Measurements from ENCODE around the gene TULP3. TPM values are rescaled to one million over a fixed set of nuclear protein-coding genes. Genes with fewer than 3 reads are reported as not detected.
A peak's percentile ranks its signal among the peaks of the same experiment; 100 is the strongest.

Gene TULP3
- total RNA-seq, 4 donors from 2014 or later = 34.3 to 41.6 (median 37.6) TPM

- Histone ChIP-seq H3K4me1 (peaks cover 0 to 14% (median 0%) of the 10 kb centered on the region in 4 donors), H3K36me3 (peaks cover 0 to 8% (median 0%) of the 10 kb centered on the region in 3 donors), H3K27ac (no peak within 1 kb of the TSS), H3K9me3 (no peaks in the 10 kb centered on the region), H3K27me3 (no peaks in the 10 kb centered on the region), H3K4me3 (no peak within 1 kb of the TSS)
- WGBS, 2 donors = 72 to 79% methylated on average over 3 of the region's 3 CpGs
- TF ChIP-seq POLR2A (IDR thresholded peaks at IDR 0.05) (no peak), CTCF (IDR thresholded peaks at IDR 0.05) (no peak), EP300 (IDR thresholded peaks at IDR 0.05) (no peak)
- DNase-seq (ENCODE audit: low spot score in 2 of 2) = no peak
These were observed 33.7 kb upstream of the TULP3 start, which contains the start of gene TEX52 for GRCh38 chr12:2857021-2857431. TEX52 (minus strand) TSS chr12:2857039; CDS start chr12:2857026, 13 bp downstream.

- TF ChIP-seq POLR2A (IDR thresholded peaks at IDR 0.05) (no peak), EP300 (IDR thresholded peaks at IDR 0.05) (no peak), CTCF (IDR thresholded peaks at IDR 0.05) (no peak)
- whole genome bisulfite sequencing, 2 donors = 88% methylated on average over 7 of the region's 7 CpGs
These were observed 33.1 kb upstream of the TULP3 start for GRCh38 chr12:2857576-2857975.

GRCh38 chr12:2858334-2858733, 32.4 kb upstream of the TULP3 start:
- H3K27me3 ChIP-seq = no peaks in the 10 kb centered on the region
- no peak for TF ChIP-seq CTCF (IDR thresholded peaks at IDR 0.05)
- no peak for TF ChIP-seq POLR2A (IDR thresholded peaks at IDR 0.05)
- TF ChIP-seq EP300 (IDR thresholded peaks at IDR 0.05) = no peak
- peak overlapping the region in 2 of 4 donors; percentile 52 to 55 for H3K27ac ChIP-seq
- no peak for DNase-seq (ENCODE audit: low spot score in 2 of 2)
- peaks cover 0 to 5% (median 0%) of the 10 kb centered on the region in 4 donors for H3K4me1 ChIP-seq
- peaks cover 0 to 11% (median 0%) of the 10 kb centered on the region in 3 donors for H3K36me3 ChIP-seq
- no peak overlapping the region for H3K4me3 ChIP-seq
- H3K9me3 ChIP-seq = no peaks in the 10 kb centered on the region
- WGBS, 2 donors = 81 to 97% methylated on average over 2 of the region's 2 CpGs

More at GRCh38 chr12:2857576-2857975, 33.1 kb upstream of the TULP3 start:
- Histone ChIP-seq H3K4me1 (peaks cover 0 to 12% (median 0%) of the 10 kb centered on the region in 4 donors), H3K4me3 (no peak overlapping the region), H3K27me3 (no peaks in the 10 kb centered on the region), H3K9me3 (no peaks in the 10 kb centered on the region), H3K27ac (no peak overlapping the region), H3K36me3 (peaks cover 0 to 8% (median 0%) of the 10 kb centered on the region in 3 donors)
- no peak for DNase-seq (ENCODE audit: low spot score in 2 of 2)

- DNase-seq (ENCODE audit: low spot score in 2 of 2) = no peak
- Histone ChIP-seq H3K4me1 (no peaks in the 10 kb centered on the region), H3K4me3 (no peak overlapping the region), H3K9me3 (no peaks in the 10 kb centered on the region), H3K27ac (peak overlapping the region in 2 of 4 donors; percentile 52 to 55), H3K36me3 (peaks cover 0 to 11% (median 0%) of the 10 kb centered on the region in 3 donors), H3K27me3 (no peaks in the 10 kb centered on the region)
- TF ChIP-seq EP300 (IDR thresholded peaks at IDR 0.05) (no peak), POLR2A (IDR thresholded peaks at IDR 0.05) (no peak), CTCF (IDR thresholded peaks at IDR 0.05) (no peak)
- WGBS, 2 donors = 46 to 73% methylated on average over 12 of the region's 12 CpGs
These were observed 31.7 kb upstream of the TULP3 start for GRCh38 chr12:2858944-2859421.

GRCh38 chr12:2860170-2860569, 30.5 kb upstream of the TULP3 start:
- no peaks in the 10 kb centered on the region for H3K27me3 ChIP-seq

More at GRCh38 chr12:2860170-2860569, 30.5 kb upstream of the TULP3 start:
- TF ChIP-seq CTCF (IDR thresholded peaks at IDR 0.05) (no peak), POLR2A (IDR thresholded peaks at IDR 0.05) (no peak), EP300 (IDR thresholded peaks at IDR 0.05) (no peak)
- Histone ChIP-seq H3K4me3 (no peak overlapping the region), H3K4me1 (no peaks in the 10 kb centered on the region), H3K27ac (no peak overlapping the region), H3K9me3 (no peaks in the 10 kb centered on the region), H3K36me3 (peaks cover 0 to 11% (median 0%) of the 10 kb centered on the region in 3 donors)
- no peak for DNase-seq (ENCODE audit: low spot score in 2 of 2)
